ENCODE results near the gene STK32B. TPM values are rescaled to one million over a fixed set of nuclear protein-coding genes. Genes with fewer than 3 reads are reported as not detected.
"Not testable (repeated sequence)": the region's sequence is repeated elsewhere in the genome, so short reads cannot be mapped to it uniquely, and the experiment has no call there.

Gene STK32B
- total RNA-seq, 1 donor from 2014 or later = 6.5 TPM

DNA sequence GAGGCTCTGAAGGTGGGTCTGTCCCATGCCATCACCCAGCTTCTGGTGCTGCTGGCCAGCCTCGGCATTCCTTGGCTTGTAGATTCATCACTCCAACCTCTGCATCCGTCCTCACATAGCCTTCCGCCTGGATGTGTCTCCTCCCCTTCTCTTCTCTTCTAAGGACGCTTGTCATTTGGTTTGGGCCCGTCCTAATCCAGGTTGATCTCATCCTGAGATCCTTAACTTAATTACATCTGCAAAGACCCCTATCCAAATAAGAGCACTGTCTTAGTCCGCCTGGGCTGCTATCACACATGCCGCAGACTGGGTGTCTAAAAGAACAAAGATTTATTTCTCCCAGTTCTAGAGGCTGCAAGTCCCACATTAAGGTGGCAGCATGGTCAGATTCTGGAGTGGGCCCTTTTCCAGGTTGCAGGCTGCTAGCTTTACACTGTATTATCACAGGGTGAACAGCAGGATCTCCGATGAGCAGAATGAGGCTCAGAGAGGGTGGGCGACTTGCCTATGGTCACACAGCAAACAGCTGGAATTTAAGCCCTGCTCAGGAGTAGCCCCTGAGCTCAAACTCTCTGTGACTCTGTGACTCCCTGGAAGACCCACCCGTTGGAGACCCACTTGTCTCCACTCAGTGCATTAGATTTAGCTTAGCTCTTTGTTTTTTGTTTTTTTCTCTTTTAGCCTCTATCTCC, 113.1 kb downstream of the STK32B start:
- no peak for DNase-seq

DNA sequence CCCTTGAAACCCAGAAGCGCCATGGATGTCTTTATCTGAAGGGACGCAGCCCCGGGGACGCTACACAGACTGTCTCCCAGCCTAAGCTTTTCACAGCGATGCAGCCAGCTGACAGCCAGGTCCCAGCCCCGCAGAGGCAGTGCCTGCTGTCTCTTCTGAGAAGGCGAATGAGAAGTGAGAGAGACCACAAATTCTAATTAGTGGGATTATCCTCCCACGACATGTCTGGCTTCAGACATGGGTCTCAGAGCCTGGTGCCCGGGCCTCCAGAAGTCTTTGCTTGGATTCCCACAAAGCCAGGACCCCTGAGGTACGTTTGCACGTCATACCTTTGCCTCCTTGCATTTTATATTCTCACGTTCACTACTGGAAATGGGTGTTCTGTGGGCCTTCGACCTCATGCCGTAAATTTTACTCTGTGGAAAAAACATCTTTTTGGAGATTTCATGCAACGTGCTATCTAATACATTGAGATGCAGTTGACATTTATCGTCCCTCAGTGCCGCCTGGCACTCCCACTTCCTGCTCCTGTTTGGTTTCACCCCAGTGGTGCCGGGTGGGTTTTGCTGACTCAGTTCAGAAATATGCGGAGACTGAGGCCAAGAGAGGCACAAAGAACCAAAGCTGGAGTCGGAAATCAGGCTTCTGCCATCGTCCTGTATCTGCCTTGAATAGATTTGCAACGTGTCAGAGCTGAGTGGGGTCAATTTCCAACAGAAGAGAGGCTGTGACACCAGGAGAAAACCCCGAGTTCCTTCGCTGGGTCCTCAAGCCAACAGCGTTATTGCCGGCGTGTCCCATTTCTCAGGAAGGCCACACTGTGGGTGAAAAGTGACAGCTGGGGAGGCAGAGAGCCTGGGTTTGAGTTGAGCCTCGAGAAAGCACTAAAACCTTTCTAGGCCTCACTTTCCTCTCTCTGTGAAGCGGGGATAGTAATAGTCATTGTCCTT, 114.4 kb downstream of the STK32B start:
- no peak for DNase-seq

DNA sequence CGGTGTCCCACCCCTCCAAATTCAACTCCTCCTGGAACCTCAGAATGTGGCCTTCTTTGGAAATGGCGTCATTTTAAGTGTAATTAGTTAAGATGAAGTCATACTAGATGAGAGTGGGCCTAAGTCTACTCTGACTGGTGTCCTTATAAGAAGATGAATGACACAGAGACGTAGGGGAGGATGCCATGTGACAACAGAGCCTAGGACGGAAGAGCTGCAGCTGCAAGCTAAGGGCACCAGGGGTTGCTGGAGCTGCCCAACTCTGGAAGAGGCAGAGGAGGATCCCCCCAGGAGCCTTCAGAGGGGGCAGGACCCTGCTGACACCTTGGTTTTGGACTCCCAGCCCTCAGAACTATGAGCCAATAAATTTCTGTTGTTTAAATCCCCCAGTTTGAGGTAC, 115.1 kb downstream of the STK32B start:
- no peak for DNase-seq

DNA sequence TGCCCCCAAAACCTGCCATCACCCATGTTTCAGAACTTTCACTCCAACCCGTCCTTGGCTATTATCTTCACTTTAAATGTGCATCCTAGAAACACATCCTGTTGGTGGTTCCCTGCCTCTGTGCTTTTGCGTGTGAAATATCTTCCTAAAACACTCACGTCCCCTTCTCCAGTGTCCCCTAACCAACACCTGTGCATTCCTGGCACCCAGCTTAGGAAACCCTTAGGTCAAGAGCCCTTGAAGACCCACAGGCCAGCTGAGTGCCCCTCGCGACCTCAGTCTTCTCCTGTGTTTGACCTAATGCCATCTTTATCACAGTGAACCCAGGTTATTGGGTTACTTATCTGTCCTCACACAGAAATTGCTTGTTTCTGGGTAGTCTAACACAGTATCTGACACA, 117.6 kb downstream of the STK32B start:
- DNase-seq = no peak

DNA sequence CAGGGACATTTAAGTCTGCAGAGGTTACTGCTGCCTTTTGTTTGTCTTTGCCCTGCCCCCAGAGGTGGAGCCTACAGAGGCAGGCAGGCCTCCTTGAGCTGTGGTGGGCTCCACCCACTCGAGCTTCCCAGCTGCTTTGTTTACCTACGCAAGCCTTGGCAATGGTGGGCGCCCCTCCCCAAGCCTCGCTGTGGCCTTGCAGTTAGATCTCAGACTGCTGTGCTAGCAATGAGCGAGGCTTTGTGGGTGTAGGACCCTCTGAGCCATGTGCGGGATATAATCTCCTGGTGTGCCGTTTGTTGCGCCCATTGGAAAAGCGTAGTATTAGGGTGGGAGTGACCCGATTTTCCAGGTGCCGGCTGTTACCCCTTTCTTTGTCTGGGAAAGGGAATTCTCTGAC, 124.6 kb downstream of the STK32B start:
- not testable (repeated sequence) for DNase-seq

DNA sequence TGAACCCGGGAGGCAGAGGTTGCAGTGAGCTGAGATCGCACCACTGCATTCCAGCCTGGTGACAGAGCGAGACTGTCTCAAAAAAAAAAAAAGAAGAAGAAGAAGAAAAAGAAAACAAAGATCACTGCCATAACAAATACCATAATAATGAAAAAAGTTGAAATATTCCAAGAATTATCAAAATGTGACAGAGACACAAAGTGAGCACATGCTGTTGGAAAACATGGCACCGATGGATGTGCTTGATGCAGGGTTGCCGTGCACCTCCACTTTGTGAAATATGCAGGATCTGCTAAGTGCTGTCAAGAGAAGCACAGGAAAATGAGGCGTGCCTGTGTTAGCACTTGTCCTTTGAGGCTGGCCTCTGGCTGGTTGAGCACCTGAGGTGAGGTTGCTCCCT, 133.3 kb downstream of the STK32B start:
- DNase-seq = no peak

DNA sequence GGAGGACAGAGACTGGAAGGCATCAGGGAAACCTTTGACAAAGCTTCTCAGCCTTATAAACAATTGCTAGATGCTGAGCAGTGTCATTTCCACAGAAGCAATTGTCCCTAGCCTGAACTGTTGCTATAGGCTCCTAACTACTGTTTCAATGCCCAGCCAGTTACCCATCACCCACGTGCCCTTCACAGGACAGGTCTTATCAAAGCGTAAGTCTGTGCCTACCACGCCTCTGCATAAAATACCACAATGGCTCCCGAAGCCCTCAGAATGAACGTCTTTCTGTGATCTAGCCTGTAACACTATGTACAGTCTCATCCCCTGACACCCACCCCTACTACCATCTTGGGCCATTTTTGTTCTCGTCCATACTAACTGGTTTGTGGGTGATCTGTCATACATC, 134.3 kb downstream of the STK32B start:
- DNase-seq = no peak

DNA sequence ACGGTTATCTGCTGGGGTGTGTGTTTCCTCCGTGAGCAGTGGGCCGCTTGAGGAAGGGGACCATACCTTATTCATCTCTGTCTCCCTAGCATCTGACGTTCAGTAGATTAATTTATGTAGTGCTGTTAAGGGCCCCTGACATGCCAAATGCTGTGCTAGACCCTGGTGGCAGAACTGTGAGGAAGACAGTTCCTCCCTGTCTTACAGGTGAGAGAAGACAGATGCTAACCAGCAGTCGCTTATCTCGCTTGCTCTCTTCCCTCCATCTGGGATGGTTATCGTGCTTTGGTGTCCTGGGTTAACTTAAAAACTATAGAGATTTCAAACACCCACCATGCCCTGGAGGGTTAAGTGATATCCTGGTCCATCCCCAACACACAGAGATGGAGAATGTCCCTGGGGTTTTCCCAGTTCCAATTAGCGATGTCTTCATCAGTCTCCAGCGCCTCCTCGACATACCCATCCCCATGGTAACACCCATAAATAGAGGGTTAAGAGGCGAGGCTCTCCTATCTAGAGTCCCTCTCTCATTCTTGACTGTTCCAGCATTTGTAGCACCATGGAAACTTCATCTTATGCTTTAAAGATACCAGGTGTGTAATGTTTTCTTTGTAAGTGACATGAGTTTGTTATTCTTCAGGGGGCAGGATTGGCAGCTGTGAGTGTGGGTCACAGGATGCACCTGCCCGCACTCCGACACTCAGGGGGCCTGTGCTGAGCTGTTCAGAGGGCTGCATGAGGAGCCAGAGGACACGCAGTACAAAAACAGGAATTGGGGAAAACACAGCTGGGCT, 135.2 kb downstream of the STK32B start:
- no peak for DNase-seq

DNA sequence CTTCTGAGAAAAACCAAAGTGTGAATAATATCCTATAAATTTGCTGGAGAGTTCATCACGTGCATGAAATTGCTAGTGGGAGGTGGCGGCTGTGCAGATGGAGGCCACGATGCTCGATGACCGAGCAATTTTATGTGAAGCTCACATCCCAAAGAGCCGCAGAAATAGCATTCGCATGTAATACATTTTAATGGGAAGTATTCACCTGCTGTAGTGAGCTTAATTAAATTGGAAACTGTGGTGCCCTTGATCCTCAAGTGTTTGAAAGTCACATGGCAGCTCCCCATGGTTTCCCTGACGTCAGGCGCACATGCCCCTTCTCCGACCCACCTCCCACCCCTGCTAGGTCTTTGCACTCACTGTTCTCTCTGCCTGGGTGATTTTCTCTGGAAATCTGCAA, 136.8 kb downstream of the STK32B start:
- no peak for DNase-seq

DNA sequence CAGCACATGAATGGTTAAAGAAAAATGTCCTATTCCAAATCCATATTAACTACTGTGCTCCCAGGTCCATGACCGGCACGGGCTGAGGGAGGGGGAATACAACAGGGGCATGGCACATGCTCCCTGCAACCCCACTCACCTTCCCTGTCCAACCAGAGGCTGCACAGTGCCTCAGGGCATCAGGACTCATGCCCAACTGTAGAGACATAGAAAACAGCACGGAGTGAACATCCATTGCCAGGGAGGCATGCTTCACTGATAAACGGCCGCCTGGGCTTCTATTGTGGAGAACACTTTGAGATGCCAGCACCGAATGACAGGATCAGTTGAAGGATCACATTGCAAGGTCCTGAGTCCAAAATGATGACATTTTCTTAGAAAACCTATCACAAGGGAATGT, 140.6 kb downstream of the STK32B start:
- no peak for DNase-seq

DNA sequence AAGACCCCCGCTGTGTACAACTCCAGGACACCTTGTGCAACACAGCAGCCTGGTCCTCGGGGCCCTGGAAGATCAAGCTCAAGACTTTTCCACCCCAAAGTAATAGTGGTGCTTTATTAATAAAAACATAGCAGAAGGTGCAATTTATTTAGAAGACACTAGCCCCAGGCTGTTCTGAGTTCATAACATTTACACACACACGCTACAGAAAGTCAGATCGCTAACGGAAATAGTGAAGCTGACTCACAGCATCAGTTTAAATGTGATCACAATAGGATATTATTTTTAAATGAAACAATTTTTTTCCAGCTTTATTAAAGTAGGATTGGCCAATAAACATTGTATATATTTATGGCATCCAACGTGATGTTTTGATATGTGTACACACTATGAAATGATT, 141.0 kb downstream of the STK32B start:
- no peak for DNase-seq

DNA sequence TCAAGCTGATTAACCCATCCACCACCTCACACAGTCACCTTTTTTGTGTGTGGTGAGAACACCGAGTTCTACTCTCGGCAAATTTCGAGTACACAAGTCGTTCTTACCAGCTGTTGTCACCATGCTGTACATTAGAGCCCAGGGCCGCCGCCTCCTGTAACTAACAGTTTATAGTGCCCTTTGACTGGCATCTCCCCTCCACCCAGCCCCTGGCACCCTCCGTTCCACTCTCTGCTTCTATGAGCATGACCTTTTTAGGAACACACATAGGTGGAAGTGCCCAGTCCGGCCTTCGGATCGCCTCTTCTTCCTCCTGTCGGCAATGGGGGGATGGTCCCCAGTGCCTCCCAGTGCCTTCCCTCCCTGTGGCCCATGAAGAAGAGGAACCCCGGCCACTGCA, 141.4 kb downstream of the STK32B start:
- no peak for DNase-seq

DNA sequence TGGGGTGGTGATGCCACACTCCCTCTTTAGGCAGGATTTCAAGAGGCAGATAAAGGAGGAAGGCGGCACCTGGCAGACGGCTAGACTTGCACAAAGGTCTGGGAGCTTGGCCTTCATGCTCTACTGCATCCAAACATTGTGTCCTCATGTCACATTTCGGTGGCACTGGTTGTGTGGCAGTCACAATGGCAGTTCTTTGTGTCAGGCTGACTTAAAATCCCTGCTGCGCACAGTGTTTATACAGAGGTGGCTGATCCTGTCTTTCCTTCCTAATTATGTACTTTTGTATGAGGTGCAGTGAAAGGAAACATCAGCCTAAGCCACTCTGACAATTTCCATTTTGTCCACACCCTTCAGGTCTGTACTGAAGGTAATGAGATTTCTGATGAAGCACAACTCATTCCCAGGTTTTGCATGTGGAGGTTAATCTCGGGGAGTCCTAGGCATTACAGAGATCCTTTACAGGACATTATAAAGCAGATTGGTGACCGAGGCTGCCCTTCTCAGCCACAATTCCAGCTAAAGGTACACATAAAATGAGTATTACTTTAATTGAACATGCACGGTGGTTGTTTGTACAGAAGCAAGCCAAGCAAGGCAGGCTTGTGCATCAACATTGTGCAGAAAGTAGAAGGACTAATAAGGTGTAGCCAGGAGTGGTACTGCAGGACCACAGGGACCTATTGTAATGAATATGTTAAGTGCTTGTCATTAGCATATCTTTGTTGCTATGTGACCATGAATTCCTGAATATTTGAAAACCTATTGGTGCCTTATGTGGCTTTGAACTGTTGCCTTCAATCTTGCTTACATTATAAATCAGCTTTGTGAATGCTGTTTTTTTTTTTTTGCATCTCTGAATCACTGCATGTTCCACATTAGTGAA, 147.6 kb downstream of the STK32B start:
- no peak for DNase-seq

DNA sequence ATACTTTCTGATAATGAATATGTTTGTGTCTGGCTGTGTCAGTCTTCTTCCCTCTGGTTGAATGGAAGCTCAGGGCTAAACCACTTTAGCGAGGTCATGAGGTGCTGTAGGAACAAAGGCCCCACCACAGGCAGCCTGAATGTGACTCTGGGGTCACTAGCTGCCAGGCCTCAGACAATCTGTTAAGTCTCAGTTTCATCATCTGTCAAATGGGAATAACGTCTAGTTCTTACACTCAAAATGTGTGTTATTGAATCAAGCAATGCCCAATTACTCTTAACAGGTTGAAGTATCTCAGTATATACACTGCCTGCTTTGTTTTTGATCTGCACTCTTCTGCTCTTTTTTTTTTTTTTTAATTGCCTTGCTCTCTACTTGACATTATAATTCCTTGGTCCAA, 148.6 kb downstream of the STK32B start:
- DNase-seq = no peak

DNA sequence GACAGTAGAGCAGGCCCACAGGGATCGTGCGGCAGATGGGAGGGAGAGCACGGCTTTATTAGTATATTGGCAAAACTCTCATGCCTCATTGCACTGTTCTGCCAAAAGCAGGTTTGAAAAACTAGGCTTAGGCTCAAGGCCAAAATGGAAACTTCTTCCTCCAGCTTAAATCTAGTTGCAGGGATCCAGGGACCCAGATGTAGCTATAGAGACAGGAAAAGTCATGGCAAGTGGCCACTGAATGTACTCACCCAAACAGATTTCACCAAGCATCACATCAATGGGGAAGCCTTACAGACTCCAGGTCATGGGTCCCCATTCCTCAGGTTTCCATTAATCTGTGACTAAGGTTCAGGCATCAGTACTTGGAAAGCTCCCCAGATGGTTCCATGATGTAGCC, 149.2 kb downstream of the STK32B start:
- DNase-seq = no peak

DNA sequence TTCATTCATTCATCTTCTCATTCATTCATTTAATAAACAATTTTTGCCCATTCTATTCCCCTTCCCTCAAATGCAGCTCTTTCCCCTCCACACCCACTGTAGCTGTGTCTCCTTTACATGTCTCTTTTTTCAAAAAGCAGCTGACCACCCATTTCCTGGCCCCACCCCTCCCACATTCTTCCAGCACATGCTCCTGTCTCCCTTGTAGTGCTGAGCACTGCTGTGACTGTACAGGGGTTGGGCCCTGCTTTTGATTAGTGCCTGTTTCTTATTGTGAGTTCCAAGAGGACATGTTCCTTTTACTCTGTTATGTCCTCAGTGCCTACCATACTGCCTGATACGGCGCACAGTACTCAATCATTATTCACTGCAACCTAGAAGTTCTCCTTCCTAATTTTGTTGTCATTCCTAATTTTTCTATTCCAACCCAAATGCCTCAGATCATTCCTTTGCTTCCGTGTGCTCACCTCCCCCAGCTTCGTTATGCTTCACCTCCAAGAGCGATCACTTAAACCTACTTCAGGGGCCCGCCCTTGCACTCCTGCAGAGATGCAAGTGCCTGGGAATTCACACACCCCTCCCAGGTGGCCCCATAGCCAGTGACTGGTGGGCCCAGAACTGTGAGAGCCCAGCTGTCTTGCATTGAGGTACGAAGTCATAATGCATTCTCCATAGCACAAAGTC, 152.2 kb downstream of the STK32B start:
- peak; percentile 34 for DNase-seq

DNA sequence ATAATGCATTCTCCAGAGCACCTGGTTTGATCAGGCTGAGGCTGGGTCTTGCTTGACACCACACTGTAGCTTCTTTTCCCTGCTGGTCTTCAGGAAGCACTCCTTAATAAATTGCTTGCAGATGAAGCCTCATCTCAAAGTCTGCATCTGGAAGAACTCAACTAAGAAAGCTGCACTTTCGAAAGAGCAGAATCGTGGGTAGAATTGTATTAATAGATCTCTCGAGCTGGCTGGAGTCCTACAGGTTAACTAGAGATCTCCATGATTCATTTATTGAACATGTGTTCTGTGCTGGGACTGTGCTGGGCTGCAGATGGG, 152.7 kb downstream of the STK32B start:
- peak; percentile 55 for DNase-seq

DNA sequence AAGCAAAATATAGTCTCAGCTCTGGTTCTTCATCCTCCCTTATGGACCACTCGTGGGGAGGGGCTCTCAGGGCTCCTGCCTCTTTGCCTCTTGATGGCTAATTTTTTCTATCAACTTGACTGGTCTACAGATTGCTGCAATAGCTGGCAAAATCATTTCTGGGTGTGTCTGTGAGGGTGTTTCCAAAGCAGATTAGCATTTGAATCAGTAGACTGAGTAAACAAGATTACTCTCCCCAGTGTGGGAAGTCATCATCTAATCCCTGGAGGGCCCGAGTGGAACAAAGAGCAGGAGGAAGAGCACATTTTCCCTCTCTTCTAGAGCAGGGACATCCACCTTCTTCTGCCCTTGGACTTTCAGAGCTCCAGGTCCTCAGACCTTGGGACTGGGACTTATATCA, 153.5 kb downstream of the STK32B start:
- DNase-seq = no peak

DNA sequence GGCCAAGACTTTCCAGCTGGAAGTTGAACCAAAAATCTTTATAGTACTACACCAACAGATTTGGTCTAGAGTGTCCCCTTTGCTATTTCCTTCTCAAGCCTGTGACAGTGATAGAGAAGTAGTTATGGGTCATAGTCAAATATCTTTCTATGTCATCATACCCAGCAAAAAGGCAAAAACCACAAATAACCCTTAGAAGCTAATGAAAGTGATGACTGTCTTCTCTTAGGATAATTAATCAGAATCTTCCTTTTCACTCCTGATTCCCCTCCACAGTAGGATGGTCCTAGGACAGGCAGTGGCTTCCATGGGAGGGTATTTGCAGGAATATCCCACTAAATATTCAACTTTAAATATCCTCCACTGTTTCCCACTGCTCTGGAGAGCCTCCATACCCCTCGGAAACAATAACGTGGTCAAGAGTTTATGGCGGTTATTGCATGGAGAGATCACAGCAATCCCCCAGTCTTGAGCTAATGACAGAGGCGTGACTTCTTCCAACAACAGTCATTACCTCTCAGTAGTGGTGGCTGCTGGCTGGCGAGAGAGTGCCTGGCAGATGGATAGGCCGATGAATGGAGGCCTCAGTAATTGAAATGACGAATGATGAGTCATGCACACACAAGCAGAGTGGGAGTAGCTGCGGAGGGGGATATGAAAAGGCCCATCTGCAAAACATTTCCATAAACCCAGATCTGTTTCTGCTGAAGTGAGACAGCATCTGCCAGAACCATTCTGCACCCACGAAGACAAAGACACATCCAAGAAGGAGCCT, 154.9 kb downstream of the STK32B start:
- DNase-seq = peak; percentile 87

DNA sequence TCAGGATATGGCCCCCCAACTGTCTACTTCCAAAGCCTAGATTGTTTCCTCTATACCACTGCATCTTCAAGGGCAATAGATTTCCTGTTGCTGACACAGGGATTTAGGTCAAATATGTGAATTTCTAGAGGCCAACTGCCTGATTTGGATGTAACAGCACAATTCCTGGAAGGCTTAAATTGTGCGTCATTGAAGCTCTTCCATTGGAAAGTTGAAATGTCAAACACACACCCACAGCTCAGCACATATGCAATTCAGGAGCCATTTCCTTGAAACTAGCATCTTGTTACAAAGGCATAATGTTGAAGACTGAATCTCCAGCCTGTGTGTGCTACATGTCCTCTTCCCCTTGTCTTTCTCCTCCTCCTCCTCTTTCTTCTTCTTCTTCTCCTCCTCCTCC, 158.6 kb downstream of the STK32B start:
- DNase-seq = no peak
